HCT116 (cell line): ENCODE measurements around the gene SKI.

Experiments
- EGR1 ChIP-seq: IDR thresholded peaks from 2 replicates; pipeline ENCODE4 v1.6.1; 2012; ENCODE audit warnings: low read depth
- ELF1 ChIP-seq: IDR thresholded peaks from 2 replicates; pipeline ENCODE4 v1.6.1; 2012; ENCODE audit warnings: low read depth, borderline replicate concordance
- EZH2 ChIP-seq: fragments of 200-600 bp; sonication (generic); IDR thresholded peaks from 2 replicates; pipeline ENCODE4 v1.6.1; 2017; ENCODE audit warnings: antibody characterized with exemption, mixed run types
- POLR2A ChIP-seq: IDR thresholded peaks from 2 replicates; pipeline ENCODE4 v1.7.0; 2011; ENCODE audit warnings: borderline replicate concordance; ENCODE audit not compliant: insufficient read depth, insufficient read length; ENCODE audit errors: extremely low read depth
- POLR2AphosphoS5 ChIP-seq: IDR thresholded peaks from 2 replicates; pipeline ENCODE4 v1.6.1; 2011; ENCODE audit warnings: mild to moderate bottlenecking, low read depth, low read length, moderate library complexity
- RAD21 ChIP-seq: IDR thresholded peaks from 2 replicates; pipeline ENCODE4 v1.6.1; 2012; ENCODE audit warnings: low read depth, mild to moderate bottlenecking
- SIN3A ChIP-seq: IDR thresholded peaks from 2 replicates; pipeline ENCODE4 v1.6.1; 2012; ENCODE audit warnings: low read depth
- SRF ChIP-seq: IDR thresholded peaks from 2 replicates; pipeline ENCODE4 v1.6.1; 2012; ENCODE audit warnings: low read depth
- YY1 ChIP-seq: IDR thresholded peaks from 2 replicates; pipeline ENCODE4 v1.6.1; 2011; ENCODE audit warnings: low read length, low read depth, moderate library complexity, mild to moderate bottlenecking; ENCODE audit not compliant: insufficient replicate concordance; ENCODE audit errors: extremely low read depth
- ZNF274 ChIP-seq: fragments of 200-500 bp; sonication (Bioruptor generic); IDR thresholded peaks from 2 replicates; pipeline ENCODE4 v1.6.1; 2014; ENCODE audit warnings: mild to moderate bottlenecking, low read depth, low read length, inconsistent platforms
- TF ChIP-seq, protein P1 (sequence below), 3 experiments: fragments of 200-600 bp in 1 of 3; sonication (generic) in 1 of 3; IDR thresholded peaks in 2 of 3; conservative IDR thresholded peaks in 1 of 3; 2 replicates each; pipeline ENCODE4 v1.5.1; 2012 to 2017; ENCODE audit warnings: low read depth in 2 of 3, low read length in 2 of 3, antibody characterized with exemption in 1 of 3, borderline replicate concordance in 1 of 3, control low read depth in 1 of 3, mild to moderate bottlenecking in 1 of 3, mixed read lengths in 1 of 3, mixed run types in 1 of 3, moderate library complexity in 1 of 3; ENCODE audit not compliant: insufficient read depth in 1 of 3
- TF ChIP-seq, protein P2 (sequence below): IDR thresholded peaks from 2 replicates; pipeline ENCODE4 v1.6.1; 2012
- TF ChIP-seq, protein P3 (sequence below): IDR thresholded peaks from 2 replicates; pipeline ENCODE4 v1.6.1; 2012; ENCODE audit warnings: low read depth
- TF ChIP-seq, protein P4 (sequence below): IDR thresholded peaks from 2 replicates; pipeline ENCODE4 v1.6.1; 2011; ENCODE audit warnings: mild to moderate bottlenecking, low read length, moderate library complexity; ENCODE audit not compliant: insufficient replicate concordance; ENCODE audit errors: extremely low read depth

DNA sequence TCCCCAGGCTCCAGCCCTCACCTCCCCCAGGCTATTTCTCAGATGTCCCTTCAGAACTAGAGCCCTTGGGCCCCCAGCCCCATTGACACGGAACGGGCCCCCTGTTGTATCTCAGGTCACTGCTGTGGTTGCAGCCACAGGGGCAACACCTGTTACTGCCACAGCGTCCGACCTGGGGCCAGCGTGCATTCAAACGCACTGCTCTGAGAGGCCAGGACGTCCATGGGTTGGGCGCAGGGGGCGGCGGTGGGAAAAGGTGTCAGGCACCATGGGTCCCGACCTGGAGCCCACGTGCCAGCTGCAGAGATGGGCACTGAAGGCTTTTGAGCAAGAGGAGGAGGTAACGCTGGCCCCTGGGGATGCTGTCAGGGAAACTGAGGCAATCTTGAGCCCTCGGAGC is 46.8 kb upstream of the SKI start:
- TF ChIP-seq EGR1 (no peak), ELF1 (no peak), ZNF274 (no peak), RAD21 (no peak), EZH2 (no peak), POLR2AphosphoS5 (no peak), POLR2A (no peak), SIN3A (no peak), YY1 (no peak), SRF (no peak)
- TF ChIP-seq, protein P1, sequence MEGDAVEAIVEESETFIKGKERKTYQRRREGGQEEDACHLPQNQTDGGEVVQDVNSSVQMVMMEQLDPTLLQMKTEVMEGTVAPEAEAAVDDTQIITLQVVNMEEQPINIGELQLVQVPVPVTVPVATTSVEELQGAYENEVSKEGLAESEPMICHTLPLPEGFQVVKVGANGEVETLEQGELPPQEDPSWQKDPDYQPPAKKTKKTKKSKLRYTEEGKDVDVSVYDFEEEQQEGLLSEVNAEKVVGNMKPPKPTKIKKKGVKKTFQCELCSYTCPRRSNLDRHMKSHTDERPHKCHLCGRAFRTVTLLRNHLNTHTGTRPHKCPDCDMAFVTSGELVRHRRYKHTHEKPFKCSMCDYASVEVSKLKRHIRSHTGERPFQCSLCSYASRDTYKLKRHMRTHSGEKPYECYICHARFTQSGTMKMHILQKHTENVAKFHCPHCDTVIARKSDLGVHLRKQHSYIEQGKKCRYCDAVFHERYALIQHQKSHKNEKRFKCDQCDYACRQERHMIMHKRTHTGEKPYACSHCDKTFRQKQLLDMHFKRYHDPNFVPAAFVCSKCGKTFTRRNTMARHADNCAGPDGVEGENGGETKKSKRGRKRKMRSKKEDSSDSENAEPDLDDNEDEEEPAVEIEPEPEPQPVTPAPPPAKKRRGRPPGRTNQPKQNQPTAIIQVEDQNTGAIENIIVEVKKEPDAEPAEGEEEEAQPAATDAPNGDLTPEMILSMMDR (IDR thresholded peaks at IDR 0.05 in 2 of 3, conservative IDR thresholded peaks at IDR 0.05 in 1 of 3; ENCODE audit: borderline replicate concordance in 1 of 3, insufficient read depth in 1 of 3, low read depth in 2 of 3, low read length in 2 of 3), result no peak
- TF ChIP-seq, protein P2, sequence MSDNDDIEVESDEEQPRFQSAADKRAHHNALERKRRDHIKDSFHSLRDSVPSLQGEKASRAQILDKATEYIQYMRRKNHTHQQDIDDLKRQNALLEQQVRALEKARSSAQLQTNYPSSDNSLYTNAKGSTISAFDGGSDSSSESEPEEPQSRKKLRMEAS, result no peak
- TF ChIP-seq, protein P3, sequence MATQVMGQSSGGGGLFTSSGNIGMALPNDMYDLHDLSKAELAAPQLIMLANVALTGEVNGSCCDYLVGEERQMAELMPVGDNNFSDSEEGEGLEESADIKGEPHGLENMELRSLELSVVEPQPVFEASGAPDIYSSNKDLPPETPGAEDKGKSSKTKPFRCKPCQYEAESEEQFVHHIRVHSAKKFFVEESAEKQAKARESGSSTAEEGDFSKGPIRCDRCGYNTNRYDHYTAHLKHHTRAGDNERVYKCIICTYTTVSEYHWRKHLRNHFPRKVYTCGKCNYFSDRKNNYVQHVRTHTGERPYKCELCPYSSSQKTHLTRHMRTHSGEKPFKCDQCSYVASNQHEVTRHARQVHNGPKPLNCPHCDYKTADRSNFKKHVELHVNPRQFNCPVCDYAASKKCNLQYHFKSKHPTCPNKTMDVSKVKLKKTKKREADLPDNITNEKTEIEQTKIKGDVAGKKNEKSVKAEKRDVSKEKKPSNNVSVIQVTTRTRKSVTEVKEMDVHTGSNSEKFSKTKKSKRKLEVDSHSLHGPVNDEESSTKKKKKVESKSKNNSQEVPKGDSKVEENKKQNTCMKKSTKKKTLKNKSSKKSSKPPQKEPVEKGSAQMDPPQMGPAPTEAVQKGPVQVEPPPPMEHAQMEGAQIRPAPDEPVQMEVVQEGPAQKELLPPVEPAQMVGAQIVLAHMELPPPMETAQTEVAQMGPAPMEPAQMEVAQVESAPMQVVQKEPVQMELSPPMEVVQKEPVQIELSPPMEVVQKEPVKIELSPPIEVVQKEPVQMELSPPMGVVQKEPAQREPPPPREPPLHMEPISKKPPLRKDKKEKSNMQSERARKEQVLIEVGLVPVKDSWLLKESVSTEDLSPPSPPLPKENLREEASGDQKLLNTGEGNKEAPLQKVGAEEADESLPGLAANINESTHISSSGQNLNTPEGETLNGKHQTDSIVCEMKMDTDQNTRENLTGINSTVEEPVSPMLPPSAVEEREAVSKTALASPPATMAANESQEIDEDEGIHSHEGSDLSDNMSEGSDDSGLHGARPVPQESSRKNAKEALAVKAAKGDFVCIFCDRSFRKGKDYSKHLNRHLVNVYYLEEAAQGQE, result no peak
- TF ChIP-seq, protein P4, sequence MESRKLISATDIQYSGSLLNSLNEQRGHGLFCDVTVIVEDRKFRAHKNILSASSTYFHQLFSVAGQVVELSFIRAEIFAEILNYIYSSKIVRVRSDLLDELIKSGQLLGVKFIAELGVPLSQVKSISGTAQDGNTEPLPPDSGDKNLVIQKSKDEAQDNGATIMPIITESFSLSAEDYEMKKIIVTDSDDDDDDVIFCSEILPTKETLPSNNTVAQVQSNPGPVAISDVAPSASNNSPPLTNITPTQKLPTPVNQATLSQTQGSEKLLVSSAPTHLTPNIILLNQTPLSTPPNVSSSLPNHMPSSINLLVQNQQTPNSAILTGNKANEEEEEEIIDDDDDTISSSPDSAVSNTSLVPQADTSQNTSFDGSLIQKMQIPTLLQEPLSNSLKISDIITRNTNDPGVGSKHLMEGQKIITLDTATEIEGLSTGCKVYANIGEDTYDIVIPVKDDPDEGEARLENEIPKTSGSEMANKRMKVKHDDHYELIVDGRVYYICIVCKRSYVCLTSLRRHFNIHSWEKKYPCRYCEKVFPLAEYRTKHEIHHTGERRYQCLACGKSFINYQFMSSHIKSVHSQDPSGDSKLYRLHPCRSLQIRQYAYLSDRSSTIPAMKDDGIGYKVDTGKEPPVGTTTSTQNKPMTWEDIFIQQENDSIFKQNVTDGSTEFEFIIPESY, result no peak
